Choroid plexus epithelial cell (primary cell): ENCODE data around the gene ADGRD1.
"Not testable (repeated sequence)": the region's sequence is repeated elsewhere in the genome, so short reads cannot be mapped to it uniquely, and the experiment has no call there.

ENCODE experiments used
- DNase-seq: peaks from one replicate; pipeline ENCODE4 v3.0.0-alpha.2; 2010; ENCODE audit warnings: low read depth
- H3K4me3 ChIP-seq: 2 replicates; pipeline ENCODE4 v1.5.1; 2011; ENCODE audit warnings: low read depth, mild to moderate bottlenecking, control low read depth, low read length, moderate library complexity
- TF ChIP-seq, protein P1 (sequence below): conservative IDR thresholded peaks from 2 replicates; pipeline ENCODE4 v1.5.1; 2011; ENCODE audit warnings: low read depth, mild to moderate bottlenecking, control low read depth, inconsistent platforms, low read length, moderate library complexity

Gene ADGRD1

DNA sequence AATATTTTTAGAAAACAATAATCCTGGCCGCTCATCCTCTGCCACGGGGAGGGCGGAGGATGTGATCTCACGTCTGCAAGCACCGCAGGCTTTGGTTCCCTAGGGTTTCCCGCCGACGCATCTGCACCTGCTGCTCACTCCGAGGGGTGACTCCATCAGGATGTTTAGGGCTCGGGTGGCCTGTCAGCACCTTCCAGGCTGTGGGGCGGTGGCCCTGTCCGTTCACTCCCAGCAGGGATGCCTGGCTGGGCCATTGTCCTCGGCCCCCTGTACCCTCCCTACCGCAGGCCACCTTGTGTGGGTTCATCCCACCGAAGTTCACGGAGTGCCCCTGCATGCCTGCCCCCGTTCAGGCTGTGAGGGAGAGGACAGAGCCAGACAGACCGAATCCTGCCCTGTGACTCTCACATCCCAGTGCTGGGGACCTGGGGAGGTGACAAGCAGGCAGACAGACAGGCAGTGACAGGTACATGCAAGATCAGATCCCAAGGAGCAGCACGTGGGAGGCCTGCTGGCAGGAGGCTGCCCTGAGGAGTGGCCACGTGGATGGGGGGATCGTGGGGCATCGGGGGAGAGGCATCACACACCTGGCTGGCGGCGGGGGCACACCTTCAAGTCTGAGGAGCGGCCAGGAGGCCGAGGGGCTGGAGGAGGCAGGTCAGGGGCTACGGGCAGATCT, 112.6 kb downstream of the ADGRD1 start:
- TF ChIP-seq, protein P1, sequence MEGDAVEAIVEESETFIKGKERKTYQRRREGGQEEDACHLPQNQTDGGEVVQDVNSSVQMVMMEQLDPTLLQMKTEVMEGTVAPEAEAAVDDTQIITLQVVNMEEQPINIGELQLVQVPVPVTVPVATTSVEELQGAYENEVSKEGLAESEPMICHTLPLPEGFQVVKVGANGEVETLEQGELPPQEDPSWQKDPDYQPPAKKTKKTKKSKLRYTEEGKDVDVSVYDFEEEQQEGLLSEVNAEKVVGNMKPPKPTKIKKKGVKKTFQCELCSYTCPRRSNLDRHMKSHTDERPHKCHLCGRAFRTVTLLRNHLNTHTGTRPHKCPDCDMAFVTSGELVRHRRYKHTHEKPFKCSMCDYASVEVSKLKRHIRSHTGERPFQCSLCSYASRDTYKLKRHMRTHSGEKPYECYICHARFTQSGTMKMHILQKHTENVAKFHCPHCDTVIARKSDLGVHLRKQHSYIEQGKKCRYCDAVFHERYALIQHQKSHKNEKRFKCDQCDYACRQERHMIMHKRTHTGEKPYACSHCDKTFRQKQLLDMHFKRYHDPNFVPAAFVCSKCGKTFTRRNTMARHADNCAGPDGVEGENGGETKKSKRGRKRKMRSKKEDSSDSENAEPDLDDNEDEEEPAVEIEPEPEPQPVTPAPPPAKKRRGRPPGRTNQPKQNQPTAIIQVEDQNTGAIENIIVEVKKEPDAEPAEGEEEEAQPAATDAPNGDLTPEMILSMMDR: no peak
- no peak for DNase-seq
- no peak overlapping the region for H3K4me3 ChIP-seq

DNA sequence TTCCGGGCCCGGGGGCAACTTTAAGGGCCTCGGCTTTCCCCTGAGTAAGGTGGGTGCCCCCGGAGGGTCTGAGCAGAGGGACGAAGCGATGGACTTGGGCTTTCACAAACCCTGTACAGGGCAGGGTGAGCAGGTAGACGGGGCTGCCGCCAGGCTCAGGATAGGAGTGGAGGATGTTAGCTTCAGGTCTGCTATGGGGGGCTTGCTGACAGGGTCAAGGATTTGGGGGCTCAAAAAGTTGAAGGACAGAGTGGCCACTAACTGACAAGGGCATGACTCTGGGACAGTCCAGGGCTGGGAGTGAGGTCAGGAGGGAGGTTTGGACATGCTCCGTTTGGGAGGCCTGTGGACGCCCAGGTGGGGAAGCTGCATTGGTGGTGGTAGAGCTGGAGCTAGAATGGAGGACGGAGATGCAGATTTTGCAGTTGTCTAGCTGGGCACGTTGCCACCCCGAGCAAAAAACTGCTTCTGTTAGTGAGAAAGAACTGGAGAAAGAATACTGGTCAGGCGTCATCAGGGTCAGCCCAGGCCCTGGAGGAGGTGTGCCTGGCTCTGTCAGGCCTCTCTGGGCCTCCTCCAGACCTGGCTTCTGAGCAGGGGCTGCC, 113.3 kb downstream of the ADGRD1 start:
- TF ChIP-seq, protein P1: no peak
- no peak for DNase-seq
- H3K4me3 ChIP-seq: no peak overlapping the region

DNA sequence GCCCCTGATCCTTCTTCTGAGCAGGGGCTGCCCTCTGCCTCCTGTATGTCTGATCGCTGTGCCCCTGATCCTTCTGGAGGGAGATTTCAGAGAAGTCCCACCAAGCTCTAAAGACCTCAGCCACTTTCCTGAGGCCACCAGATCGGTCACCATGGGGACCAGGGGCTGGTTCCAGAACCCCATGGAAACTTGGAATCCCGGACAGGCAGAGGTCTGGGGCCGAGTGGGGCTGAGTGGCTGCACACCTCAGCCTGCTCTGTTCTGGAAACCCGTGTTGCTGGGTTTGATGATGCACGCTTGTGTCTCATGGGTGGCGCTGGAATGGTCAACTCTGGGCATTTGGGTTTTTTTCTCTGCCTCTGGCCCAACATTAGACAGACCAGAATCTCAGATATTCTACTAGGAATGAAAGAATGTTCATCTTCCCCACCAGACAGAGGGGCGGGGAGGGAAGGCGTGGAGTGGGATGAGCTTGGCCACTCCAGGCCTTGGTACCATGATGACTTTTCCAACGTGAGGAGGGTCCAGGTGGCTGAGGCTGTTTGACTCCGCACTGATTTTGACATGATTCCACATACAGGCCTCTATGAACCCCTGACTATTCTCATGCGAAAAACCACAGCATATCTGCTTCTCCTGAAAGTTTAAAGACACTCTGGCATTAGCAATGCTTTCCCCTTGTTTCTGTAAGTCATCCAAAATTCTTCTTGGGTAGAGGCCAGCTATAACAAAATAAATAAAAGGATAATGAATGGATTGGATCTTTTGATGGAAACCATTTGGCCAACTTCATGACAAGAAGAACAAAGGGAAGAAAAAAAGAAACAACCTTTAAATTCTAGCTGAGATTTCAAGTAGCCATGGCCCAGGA, 114.5 kb downstream of the ADGRD1 start:
- no peak overlapping the region for H3K4me3 ChIP-seq
- TF ChIP-seq, protein P1: no peak
- DNase-seq: no peak

DNA sequence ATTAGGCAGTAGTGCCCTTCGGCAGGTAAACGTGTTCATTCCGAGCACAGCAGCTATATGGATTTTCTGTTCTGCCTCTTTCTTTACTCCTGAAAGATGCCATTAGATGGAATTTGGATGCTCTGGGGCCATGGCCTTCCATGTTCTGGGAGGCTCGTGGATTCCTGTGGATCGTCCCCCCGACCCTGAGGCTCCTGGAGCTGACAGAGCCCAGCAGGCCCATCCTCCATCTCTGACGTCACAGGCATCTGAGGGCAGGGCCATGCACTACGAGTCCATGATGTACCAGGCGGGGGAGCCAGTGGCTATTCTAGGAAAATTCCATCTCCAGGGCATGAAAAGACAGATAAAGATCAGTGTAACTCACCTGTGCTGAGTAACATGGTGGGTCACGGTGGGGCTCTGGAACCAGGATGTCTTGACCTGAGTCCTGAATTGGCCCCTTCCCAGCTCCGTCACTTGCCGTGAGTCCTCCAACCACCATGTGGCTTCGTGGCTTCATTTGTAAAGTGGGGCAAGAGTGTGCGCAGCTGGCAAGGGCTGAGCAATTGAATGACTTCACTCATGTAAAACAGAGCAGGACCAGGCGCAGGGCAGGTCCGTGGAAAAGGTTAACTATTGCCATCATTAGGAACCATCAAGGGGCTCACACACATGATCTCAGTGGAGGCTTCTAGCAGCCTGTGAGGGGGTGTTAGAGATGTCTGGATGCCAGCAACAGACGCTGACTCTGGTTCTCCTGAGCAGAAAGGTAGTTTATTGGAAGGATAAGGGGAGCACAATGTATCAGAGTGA, 115.4 kb downstream of the ADGRD1 start:
- not testable (repeated sequence) for DNase-seq, H3K4me3 ChIP-seq

DNA sequence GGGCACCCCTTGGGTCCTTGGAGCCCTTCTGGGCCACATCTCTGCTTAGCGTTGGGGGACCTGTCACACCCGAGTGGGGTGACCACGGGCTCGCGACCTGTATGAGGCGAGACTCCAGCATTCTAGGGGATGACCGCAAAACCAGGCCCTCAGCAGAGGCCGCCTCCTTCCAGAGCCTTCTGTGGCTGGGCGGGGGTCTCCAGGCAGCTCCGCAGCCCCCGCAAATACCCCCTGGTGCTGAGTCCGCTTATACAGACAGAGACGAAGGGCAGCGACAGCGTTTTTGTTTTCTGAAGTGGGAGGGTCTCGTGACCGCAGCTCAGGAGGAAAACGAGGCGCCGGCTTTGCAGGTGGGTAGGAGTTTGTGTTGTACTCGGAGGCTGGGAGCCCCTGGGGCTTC, 116.4 kb downstream of the ADGRD1 start:
- not testable (repeated sequence) for DNase-seq, H3K4me3 ChIP-seq

DNA sequence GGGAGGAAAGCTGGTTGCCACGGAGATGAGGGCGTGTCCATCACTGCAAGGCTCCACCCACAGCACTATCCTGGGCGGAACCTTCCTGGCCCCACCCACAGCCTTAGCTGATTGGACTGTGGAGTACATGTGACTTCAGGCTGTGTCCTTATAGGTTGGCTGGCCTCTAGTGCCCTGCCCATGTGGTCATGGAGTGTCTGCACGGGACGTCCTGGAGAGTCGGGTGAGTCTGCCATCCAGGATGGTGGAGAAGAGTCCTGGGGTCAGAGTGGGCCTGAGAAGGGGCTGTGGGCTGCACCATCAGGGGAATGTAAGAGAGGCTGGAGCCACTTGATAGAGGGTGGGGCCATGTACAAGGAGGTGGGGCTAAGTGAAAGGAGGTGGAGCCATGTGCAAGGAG, 117.0 kb downstream of the ADGRD1 start:
- not testable (repeated sequence) for H3K4me3 ChIP-seq, DNase-seq

DNA sequence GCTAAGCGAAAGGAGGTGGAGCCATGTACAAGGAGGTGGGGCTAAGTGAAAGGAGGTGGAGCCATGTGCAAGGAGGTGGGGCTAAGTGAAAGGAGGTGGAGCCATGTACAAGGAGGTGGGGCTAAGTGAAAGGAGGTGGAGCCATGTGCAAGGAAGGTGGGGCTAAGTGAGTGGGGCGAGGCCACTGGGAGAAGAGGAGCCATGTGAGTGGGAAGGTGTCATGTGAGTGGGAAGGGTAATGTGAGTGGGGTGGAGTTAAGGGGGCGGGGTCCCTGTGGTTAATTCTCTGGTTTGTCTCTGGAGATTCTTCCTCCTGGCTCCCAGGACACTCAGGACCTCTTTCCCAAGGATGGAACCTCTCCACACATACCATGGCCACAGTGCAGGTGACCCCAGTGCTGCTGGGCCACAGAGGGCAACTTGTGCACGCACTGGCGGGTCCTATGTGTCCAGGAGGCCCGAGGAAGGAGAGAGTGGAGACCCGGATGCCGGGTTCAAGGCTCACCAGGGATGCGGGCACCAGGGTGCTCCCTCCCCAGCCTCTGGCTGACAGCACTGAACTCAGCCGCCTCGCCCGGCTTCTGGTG, 117.6 kb downstream of the ADGRD1 start:
- DNase-seq, H3K4me3 ChIP-seq: not testable (repeated sequence)

DNA sequence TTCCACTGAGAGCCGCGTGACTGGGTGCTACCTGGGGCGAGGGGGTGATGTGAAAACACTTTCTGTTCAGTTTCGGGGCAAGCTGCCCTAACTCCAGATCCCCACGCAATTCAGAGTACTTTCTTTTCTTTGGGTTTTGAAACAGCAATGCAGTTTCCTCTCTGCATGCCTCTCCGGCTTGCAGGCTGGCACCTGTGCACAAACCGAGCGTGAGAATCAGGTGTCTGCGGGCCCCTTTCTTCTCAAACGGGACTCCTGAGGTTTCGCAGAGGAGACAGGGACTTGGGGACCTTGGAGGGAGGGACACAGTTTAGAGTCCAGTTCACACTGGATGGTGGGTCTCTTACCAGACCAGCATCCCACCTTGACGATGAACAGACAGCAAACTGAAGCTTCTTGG, 118.2 kb downstream of the ADGRD1 start:
- H3K4me3 ChIP-seq, DNase-seq: not testable (repeated sequence)

DNA sequence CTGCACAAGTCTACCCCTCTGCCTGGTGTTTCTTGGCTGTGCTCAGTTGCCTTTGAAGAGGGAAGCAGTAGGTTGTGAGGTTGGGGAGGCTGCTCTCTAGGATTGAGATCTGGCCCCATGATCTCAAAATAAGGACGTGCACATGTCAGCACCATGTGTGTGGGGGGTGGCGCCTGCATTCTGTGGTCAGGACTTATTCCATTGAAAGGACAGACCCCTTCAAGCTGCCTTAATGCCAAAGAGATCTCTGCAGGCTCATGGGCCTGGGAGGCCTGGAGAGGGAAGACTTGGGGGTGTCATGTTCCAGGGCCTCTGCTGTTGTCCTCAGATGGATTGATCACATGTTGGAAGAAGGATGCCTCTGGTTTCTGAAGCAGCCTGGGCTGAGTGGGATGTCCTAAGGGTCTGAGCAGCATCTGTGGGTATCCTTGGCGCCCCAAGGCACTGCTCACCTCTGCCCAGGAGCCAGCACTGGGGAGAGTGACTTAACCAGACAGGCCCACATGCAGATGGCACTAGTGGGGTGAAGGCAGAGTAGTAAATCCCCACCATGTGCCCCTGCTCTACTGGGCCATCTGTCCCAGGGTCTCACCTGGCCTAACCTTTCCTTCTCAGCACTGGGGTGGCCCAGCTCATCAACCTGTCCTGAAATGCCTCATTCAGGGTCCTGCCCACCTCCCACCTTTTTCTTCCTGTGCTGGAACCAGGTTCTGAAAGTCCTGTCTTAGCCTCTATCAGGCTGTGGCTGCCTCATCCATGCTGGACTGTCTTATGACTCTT, 118.9 kb downstream of the ADGRD1 start:
- TF ChIP-seq, protein P1: no peak
- no peak overlapping the region for H3K4me3 ChIP-seq
- no peak for DNase-seq
